ENCODE results near the gene ARSI. TPM values are rescaled to one million over a fixed set of nuclear protein-coding genes. Genes with fewer than 3 reads are reported as not detected.

Gene ARSI
- total and polyA plus RNA-seq, 7 donors = 0.15 to 0.45 TPM; not detected in 5

- 83 to 88% (median 87%) methylated on average over 11 of the region's 11 CpGs for whole genome bisulfite sequencing, 3 donors
- no peak for TF ChIP-seq CTCF (IDR thresholded peaks at IDR 0.05)
- H3K36me3 ChIP-seq (ENCODE audit: insufficient read depth in 1 of 2, low read depth in 1 of 2) = no peaks in the 10 kb centered on the region
- DNase-seq = no peak
- H3K4me1 ChIP-seq = peaks cover 3% of the 10 kb centered on the region
- H3K27ac ChIP-seq = no peak overlapping the region
- no peak for ATAC-seq
- intact Hi-C loops (cut with DNase I) = no loop called here
- H3K4me3 ChIP-seq = no peak overlapping the region
- no peaks in the 10 kb centered on the region for H3K9me3 ChIP-seq
- no peaks in the 10 kb centered on the region for H3K27me3 ChIP-seq (ENCODE audit: insufficient read depth in 3 of 3, low read length in 2 of 3)
Observed at GRCh38 chr5:150307617-150308426, 5.1 kb upstream of the ARSI start.

GRCh38 chr5:150306775-150307174 lies 4.1 kb upstream of the ARSI start:
- Histone ChIP-seq H3K9me3 (no peaks in the 10 kb centered on the region), H3K4me1 (peaks cover 13% of the 10 kb centered on the region), H3K27ac (no peak overlapping the region), H3K36me3 (ENCODE audit: insufficient read depth in 1 of 2, low read depth in 1 of 2) (no peaks in the 10 kb centered on the region), H3K4me3 (no peak overlapping the region), H3K27me3 (ENCODE audit: insufficient read depth in 3 of 3, low read length in 2 of 3) (peaks cover 0 to 7% (median 6%) of the 10 kb centered on the region in 3 donors)
- no peak for TF ChIP-seq CTCF (IDR thresholded peaks at IDR 0.05)
- DNase-seq (no peak), ATAC-seq (no peak)
- intact Hi-C loops (cut with DNase I) = no loop called here
- WGBS, 3 donors = 86 to 94% (median 91%) methylated on average over 4 of the region's 4 CpGs

GRCh38 chr5:150305557-150305956 lies 2.9 kb upstream of the ARSI start:
- Histone ChIP-seq H3K36me3 (ENCODE audit: insufficient read depth in 1 of 2, low read depth in 1 of 2) (no peaks in the 10 kb centered on the region), H3K27ac (no peak overlapping the region), H3K4me3 (no peak overlapping the region), H3K9me3 (no peaks in the 10 kb centered on the region), H3K27me3 (ENCODE audit: insufficient read depth in 3 of 3, low read length in 2 of 3) (peaks cover 0 to 12% (median 6%) of the 10 kb centered on the region in 3 donors), H3K4me1 (peaks cover 13% of the 10 kb centered on the region)
- no peak for DNase-seq
- 24 to 47% (median 42%) methylated on average over 1 of the region's 1 CpG for WGBS, 3 donors
- TF ChIP-seq CTCF (IDR thresholded peaks at IDR 0.05) = no peak
- intact Hi-C loops (cut with DNase I) = no loop called here
- ATAC-seq = no peak

- no peak for DNase-seq
- H3K27me3 ChIP-seq (ENCODE audit: insufficient read depth in 3 of 3, low read length in 2 of 3) = peaks cover 0 to 12% (median 6%) of the 10 kb centered on the region in 3 donors
- intact Hi-C loops (cut with DNase I) = no loop called here
- peaks cover 13% of the 10 kb centered on the region for H3K4me1 ChIP-seq
- H3K4me3 ChIP-seq = no peak overlapping the region
- WGBS, 3 donors = 86 to 98% (median 88%) methylated on average over 2 of the region's 2 CpGs
- no peak for TF ChIP-seq CTCF (IDR thresholded peaks at IDR 0.05)
- H3K9me3 ChIP-seq = no peaks in the 10 kb centered on the region
- H3K27ac ChIP-seq = no peak overlapping the region
- no peak for ATAC-seq
- no peaks in the 10 kb centered on the region for H3K36me3 ChIP-seq (ENCODE audit: insufficient read depth in 1 of 2, low read depth in 1 of 2)
Observed at GRCh38 chr5:150305095-150305494, 2.4 kb upstream of the ARSI start.
